Spleen (tissue), 11 donors: ENCODE results near the gene MAS1L. TPM values are rescaled to one million over a fixed set of nuclear protein-coding genes. Genes with fewer than 3 reads are reported as not detected.

Experiments used
- DNase-seq: peaks from one replicate; pipeline ENCODE4 v3.0.0-alpha.2; 2020
- H3K27ac ChIP-seq, 8 donors: fragments of 200-600 bp; sonication (generic) in 7 of 8; 1 replicate in 4 of 8; 2 replicates in 4 of 8; pipeline versions ENCODE4 v1.5.0 to v1.8.0; 2016 to 2021; ENCODE audit warnings: inconsistent platforms in 4 of 8, mild to moderate bottlenecking in 4 of 8, moderate library complexity in 1 of 8
- H3K27me3 ChIP-seq, 7 donors: fragments of 200-600 bp; sonication (generic) in 6 of 7; replicated peaks in 1 of 7; 1 replicate in 4 of 7; 2 replicates in 3 of 7; pipeline versions ENCODE4 v1.5.0 to v1.8.0; 2016 to 2021; ENCODE audit warnings: inconsistent platforms in 3 of 7, mild to moderate bottlenecking in 1 of 7
- H3K36me3 ChIP-seq, 6 donors: fragments of 200-600 bp; sonication (generic) in 5 of 6; 1 replicate in 4 of 6; 2 replicates in 2 of 6; pipeline versions ENCODE4 v1.5.0 to v1.8.0; 2016 to 2021; ENCODE audit warnings: inconsistent platforms in 2 of 6
- H3K4me1 ChIP-seq, 6 donors: fragments of 200-600 bp; sonication (generic) in 5 of 6; 1 replicate in 3 of 6; 2 replicates in 3 of 6; pipeline versions ENCODE4 v1.5.0 to v1.8.0; 2016 to 2021; ENCODE audit warnings: inconsistent platforms in 3 of 6
- H3K4me3 ChIP-seq, 8 donors: fragments of 200-600 bp; sonication (generic) in 7 of 8; 1 replicate in 4 of 8; 2 replicates in 4 of 8; pipeline versions ENCODE4 v1.5.0 to v1.8.0; 2016 to 2021; ENCODE audit warnings: inconsistent platforms in 4 of 8, mild to moderate bottlenecking in 4 of 8, moderate library complexity in 2 of 8
- H3K9me3 ChIP-seq, 8 donors: fragments of 200-600 bp; sonication (generic) in 7 of 8; 1 replicate in 4 of 8; 2 replicates in 4 of 8; pipeline versions ENCODE4 v1.5.0 to v1.8.0; 2016 to 2021; ENCODE audit warnings: inconsistent platforms in 4 of 8
- CTCF ChIP-seq, 11 experiments: fragments of 200-600 bp in 7 of 11; fragments of 450-650 bp in 4 of 11; sonication (generic) in 4 of 11; IDR thresholded peaks in 8 of 11; conservative IDR thresholded peaks in 3 of 11; 1 replicate in 7 of 11; 2 replicates in 4 of 11; pipeline versions ENCODE4 v1.4.0 to v1.8.0; 2016 to 2021; ENCODE audit warnings: antibody characterized with exemption in 11 of 11, inconsistent platforms in 4 of 11, mild to moderate bottlenecking in 1 of 11
- POLR2A ChIP-seq, 3 donors: fragments of 450-650 bp; IDR thresholded peaks; one replicate each; pipeline ENCODE4 v1.5.1; 2017; ENCODE audit warnings: antibody characterized with exemption in 3 of 3, mild to moderate bottlenecking in 1 of 3
- POLR2AphosphoS5 ChIP-seq, 3 donors: sonication (generic); formaldehyde crosslinking; IDR thresholded peaks; one replicate each; pipeline ENCODE4 v1.5.1; 2017; ENCODE audit warnings: antibody characterized with exemption in 3 of 3
- WGBS, 5 donors: extraction: QIAGEN DNeasy Blood & Tissue Kit in 3 of 5; methylation state at CpG; one replicate each; pipeline versions ENCODE4 v1.1.5 to v1.1.7; 2013 to 2018; 5-methylcytosine and 5-hydroxymethylcytosine counted together
- intact Hi-C: fragments of 100-400 bp; cut with DNase I; formaldehyde crosslinking; loops from one replicate; pipeline ENCODE4 v1.15.0; 2023; ENCODE audit warnings: low total_unique reads
- polyA plus RNA-seq, 3 donors: library from polyadenylated mRNA; stranded (reverse); fragments of 200-250 nt; gene quantifications; one replicate each; pipeline ENCODE4 v1.2.1, GENCODE V29; 2013
- total RNA-seq, 7 donors: library from RNA; depleted of rRNA in 3 of 7; stranded (reverse); fragments of >200 nt in 3 of 7; fragmentation: NEBNext Ultra II Directional in 4 of 7; extraction: Animal tissue kit (Norgen Biotek cat#: 25700) in 4 of 7; gene quantifications; one replicate each; pipeline versions ENCODE4 v1.1.0 to v1.2.1, GENCODE V29; 2016 to 2021
- donor health status: healthy with polysubstance abuse.
- donor health status: DM: no; HTN: no; CAD: no; lungs with moderate emphysema.
- donor health status: DM: no; HTN: no; CAD: no.
- donor health status: Bipolar disorder and iron deficiency.
- donor health status: healthy.
- donor health status: DM: no; HTN: no; CAD: no.
- donor health status: DM: yes; HTN: yes; CAD: no.

The MAS1L gene
- total and polyA plus RNA-seq, 10 donors, result not detected

DNA sequence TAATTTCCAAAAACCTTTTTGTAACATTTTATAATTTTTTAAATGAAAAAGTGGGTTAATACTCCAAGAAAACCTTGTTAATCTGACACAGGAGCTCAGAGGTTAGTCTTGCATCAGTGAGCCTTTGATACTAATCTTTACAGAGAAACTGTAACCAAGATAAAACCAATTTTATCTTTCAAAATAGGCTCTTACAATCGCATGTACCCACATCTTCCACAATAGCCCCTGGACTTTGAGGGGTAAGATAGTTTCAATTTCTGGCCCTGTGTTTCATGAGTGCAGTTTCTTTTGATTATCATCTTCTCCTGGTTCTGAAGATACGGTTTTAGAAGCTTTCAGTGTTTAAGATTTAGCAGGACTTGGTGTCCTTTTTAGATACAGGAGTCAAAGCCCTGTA lies 34.5 kb upstream of the MAS1L start:
- DNase-seq, result no peak
- WGBS, 5 donors, result 52 to 85% (median 77%) methylated on average over 2 of the region's 2 CpGs

DNA sequence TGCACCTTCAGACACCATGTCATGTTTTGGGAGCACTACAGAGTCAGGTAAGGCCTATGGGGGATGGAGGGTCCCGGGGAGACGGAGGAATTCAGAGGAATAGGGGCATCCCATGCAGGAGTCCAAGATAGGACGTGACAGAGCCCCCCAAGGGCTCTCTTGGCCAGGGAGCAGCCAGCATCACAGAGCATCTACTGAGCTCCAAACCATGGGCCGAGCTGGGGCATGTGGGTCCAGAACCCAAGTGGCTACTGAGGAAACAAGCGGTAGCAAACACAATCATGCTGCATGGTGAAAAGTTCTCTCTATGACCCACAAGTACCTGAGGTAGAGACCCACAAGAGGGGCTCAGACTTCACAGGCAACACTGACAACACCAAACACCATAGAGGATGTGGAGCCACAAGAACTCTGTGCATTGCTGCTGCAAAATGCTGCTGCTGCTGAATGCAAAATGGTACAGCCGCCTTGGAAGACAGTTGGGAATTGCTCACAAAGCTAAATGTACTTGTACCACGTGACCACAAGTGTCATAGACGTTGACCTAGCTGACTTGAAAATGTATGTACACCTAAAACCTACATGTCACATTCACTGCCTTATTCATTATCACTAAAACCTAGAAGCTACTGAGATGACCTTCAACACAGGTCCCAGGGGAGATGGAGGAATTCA lies 33.4 kb upstream of the MAS1L start:
- DNase-seq, result no peak
- Histone ChIP-seq H3K36me3 (no peaks in the 10 kb centered on the region), H3K27ac (no peak overlapping the region), H3K4me1 (no peaks in the 10 kb centered on the region), H3K9me3 (no peaks in the 10 kb centered on the region), H3K27me3 (peaks cover 0 to 14% (median 0%) of the 10 kb centered on the region in 7 donors), H3K4me3 (no peak overlapping the region)
- WGBS, 5 donors, result 52 to 62% (median 61%) methylated on average over 8 of the region's 8 CpGs
- TF ChIP-seq POLR2AphosphoS5 (IDR thresholded peaks at IDR 0.05) (no peak), CTCF (IDR thresholded peaks at IDR 0.05 in 8 of 11, conservative IDR thresholded peaks at IDR 0.05 in 3 of 11) (no peak), POLR2A (IDR thresholded peaks at IDR 0.05) (no peak)
- intact Hi-C loops, result no loop called here

More for the DNA sequence above, 34.5 kb upstream of the MAS1L start:
- intact Hi-C loops, result no loop called here
- Histone ChIP-seq H3K27me3 (peaks cover 0 to 14% (median 0%) of the 10 kb centered on the region in 7 donors), H3K36me3 (no peaks in the 10 kb centered on the region), H3K4me1 (no peaks in the 10 kb centered on the region), H3K9me3 (no peaks in the 10 kb centered on the region), H3K4me3 (no peak overlapping the region), H3K27ac (no peak overlapping the region)
- TF ChIP-seq CTCF (IDR thresholded peaks at IDR 0.05 in 8 of 11, conservative IDR thresholded peaks at IDR 0.05 in 3 of 11) (no peak), POLR2A (IDR thresholded peaks at IDR 0.05) (no peak), POLR2AphosphoS5 (IDR thresholded peaks at IDR 0.05) (no peak)

- TF ChIP-seq CTCF (IDR thresholded peaks at IDR 0.05 in 8 of 11, conservative IDR thresholded peaks at IDR 0.05 in 3 of 11), result no peak
- intact Hi-C loops, result no loop called here
- Histone ChIP-seq H3K27ac (no peak overlapping the region), H3K9me3 (no peaks in the 10 kb centered on the region), H3K4me1 (no peaks in the 10 kb centered on the region), H3K27me3 (peaks cover 0 to 14% (median 0%) of the 10 kb centered on the region in 7 donors), H3K4me3 (no peak overlapping the region), H3K36me3 (no peaks in the 10 kb centered on the region)
- DNase-seq, result no peak
- WGBS, 5 donors, result 73 to 90% (median 81%) methylated on average over 4 of the region's 4 CpGs
Observed at GRCh38 chr6:29520232-29520631, 32.5 kb upstream of the MAS1L start.

- H3K27ac ChIP-seq, result no peak overlapping the region
- intact Hi-C loops, result no loop called here
- H3K4me3 ChIP-seq, result no peak overlapping the region
- no peaks in the 10 kb centered on the region for H3K9me3 ChIP-seq
- TF ChIP-seq CTCF (IDR thresholded peaks at IDR 0.05 in 8 of 11, conservative IDR thresholded peaks at IDR 0.05 in 3 of 11) (no peak), POLR2A (IDR thresholded peaks at IDR 0.05) (no peak), POLR2AphosphoS5 (IDR thresholded peaks at IDR 0.05) (no peak)
- no peak for DNase-seq
- H3K27me3 ChIP-seq, result peaks cover 0 to 11% (median 0%) of the 10 kb centered on the region in 7 donors
- no peaks in the 10 kb centered on the region for H3K4me1 ChIP-seq
- 82 to 88% (median 83%) methylated on average over 6 of the region's 6 CpGs for WGBS, 5 donors
- no peaks in the 10 kb centered on the region for H3K36me3 ChIP-seq
Observed at GRCh38 chr6:29519291-29520010, 31.7 kb upstream of the MAS1L start.
